ENCODE data around the gene TMEM178B.
A peak's percentile ranks its signal among the peaks of the same experiment; 100 is the strongest.
"Not testable (repeated sequence)": the region's sequence is repeated elsewhere in the genome, so short reads cannot be mapped to it uniquely, and the experiment has no call there.

Gene TMEM178B

DNA sequence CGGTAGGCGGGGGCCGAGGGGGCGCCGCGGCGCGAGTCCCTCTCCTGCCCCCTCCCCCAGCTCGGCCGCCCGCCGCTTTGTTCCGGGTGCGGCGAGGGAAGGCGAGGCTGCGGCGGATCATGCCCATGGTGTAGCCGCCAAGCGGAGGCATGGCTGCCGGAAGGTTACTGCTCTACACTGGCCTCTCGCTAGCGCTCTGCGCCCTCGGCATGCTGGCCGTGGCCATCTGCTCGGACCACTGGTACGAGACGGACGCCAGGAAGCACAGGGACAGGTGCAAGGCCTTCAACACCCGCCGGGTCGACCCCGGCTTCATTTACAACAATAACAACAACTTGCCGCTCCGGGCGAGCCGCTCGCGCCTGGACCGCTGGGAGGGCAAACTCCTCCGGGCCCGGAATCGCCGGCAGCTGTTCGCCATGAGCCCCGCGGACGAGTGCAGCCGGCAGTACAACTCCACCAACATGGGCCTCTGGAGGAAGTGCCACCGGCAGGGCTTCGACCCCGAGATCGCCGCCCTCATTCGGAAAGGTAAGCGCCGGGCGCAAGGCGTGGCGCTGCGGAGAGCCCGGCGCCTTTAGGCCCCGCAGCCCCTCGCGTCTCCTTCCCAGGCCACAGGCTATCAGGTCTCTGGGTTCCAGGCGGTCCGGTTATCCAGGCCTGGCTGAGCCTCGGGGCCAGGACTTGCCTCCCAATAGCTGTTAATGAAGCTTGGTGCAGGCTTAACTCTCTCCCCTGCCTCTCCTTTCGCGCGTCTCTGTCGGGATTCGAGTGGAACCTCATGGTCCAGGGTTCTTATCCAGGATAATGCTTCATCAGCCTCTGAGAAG is 513 bp downstream of the TMEM178B start:
- peak in 32 of 51 donors; percentile 7 to 59 (median 36) for DNase-seq

DNA sequence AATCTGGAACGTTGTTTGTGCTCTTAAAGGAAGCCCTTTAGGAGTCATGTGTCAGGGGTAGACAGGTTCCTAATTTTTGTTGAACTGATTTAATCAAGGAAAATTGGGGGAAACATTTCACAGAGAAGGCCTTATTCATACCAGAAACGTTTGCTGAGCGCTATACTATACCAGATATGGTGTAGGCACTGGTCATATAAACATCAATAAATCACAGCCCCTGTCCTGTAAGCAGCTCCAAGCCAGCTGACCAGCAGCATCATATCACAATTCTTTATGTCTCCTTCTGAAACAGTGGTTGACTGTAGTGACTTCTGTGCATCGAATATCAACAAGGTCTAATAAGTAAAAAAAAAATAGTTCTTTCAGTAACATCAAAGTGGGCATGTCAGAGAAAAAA is 1.1 kb downstream of the TMEM178B start:
- no peak for DNase-seq

DNA sequence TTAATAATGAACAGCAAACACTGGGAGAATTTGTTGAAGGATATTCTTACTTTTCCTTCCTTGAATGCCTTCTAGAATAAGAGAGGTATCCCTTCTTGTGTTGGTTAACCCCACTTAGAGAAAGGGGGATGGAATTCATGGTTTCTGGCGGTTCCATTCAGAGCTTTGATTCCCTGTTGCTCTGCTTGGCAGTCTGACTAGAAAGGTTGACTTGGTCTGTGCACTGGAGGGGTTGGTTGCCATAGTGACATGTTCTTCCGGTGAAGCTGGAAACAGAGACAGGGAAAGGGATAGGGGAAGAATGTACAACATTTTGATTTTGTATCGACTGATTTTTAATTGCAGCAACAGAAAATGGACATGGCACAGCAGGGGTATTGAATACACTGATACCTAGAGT is 2.5 kb downstream of the TMEM178B start:
- peak in 25 of 51 donors; percentile 1 to 71 (median 30) for DNase-seq

DNA sequence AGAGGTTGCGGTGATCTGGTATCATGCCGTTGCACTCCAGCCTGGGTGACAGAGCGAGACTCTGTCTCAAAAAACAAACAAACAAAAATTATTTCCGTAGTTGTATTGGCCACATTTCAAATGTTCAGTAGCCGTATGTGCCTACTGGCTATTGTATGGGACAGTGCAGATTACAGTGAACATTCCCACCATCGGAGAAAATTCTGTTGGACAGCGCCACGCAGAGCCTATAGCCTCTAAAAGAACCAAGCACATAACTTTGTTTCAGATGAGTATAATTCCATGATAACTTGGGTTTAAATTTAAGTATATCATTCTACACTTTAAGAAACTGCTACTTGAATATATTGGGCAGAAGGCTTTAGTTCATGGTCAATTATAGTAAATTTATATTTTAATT is 5.4 kb downstream of the TMEM178B start:
- DNase-seq: no peak

DNA sequence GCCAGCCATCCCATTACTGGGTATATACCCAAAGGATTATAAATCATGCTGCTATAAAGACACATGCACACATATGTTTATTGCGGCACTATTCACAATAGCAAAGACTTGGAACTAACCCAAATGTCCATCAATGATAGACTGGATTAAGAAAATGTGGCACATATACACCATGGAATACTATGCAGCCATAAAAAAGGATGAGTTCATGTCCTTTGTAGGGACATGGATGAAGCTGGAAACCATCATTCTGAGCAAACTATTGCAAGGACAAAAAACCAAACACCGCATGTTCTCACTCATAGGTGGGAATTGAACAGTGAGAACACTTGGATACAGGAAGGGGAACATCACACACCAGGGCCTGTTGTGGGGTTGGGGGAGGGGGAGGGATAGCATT is 15.6 kb downstream of the TMEM178B start:
- DNase-seq: not testable (repeated sequence)

DNA sequence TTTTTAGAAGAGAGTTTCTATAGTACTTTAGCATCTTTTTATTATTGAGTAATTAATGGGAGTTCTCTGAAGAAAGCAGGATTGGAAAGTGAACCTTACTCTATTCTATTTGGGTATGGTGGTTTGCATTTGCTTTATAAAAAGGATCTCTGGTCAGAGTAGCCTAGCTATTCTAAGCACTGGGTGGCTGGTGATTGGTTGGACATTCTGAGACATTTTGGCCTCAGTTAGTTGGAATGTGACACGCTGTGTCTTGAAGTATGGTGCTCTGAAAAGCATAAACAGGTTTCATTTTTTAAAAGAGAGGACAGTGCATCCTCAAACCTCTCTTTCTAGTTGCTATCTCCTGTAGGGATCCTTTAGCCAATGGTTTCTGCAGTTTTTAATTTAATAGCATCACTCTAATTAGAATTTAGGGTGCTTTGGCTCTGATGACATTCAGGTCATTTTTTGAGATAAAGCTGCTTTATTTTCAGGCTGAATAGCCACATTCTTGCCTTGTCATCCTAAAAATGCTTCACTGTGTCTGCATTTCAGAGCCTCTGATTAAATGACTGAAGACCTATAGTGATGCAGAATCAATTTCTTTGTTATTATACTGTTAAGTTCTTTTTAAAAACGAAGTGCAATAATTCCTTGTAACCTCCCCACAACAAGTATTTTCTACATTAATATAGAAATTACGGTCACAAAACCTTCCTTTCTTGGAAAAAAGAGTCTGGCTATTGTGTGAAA is 20.6 kb downstream of the TMEM178B start:
- DNase-seq: no peak

DNA sequence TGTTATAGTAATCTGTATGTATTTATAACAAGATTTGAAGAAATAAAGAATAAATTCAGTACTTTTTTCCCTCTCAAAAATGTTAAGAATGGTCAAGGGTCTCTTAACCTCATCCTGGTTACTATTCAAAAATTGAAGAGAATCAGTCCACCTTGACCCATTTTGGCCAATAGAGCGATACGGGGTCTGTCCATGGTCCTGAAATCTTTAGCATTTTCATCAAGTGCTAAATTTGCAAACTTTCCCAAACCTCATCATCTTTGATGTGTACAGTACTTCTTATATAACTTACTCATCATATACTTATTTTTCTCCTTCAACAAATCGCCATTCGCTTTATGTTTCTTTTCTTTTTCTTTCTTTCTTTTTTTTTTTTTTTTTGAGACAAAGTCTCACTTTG is 23.6 kb downstream of the TMEM178B start:
- DNase-seq: no peak

DNA sequence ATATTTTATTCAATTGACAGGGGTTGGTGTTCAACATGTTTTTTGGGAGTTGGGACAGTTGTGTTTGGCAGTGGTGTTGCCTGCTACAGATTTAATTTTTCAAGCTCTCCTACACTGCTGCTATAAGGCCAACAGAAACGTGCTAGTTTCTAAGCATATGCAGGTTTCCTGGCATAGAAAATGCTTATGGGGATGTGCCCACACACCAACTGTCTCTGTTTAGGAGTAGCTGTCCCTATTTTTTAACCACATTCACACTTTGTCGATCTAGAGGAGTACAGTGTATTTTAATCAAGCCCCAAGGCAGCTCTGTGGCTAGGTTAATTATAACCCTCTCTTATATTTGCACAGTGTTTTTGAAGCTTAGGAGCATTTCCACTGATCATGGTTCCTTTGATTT is 28.6 kb downstream of the TMEM178B start:
- peak in 1 of 51 donors; percentile 1 for DNase-seq

DNA sequence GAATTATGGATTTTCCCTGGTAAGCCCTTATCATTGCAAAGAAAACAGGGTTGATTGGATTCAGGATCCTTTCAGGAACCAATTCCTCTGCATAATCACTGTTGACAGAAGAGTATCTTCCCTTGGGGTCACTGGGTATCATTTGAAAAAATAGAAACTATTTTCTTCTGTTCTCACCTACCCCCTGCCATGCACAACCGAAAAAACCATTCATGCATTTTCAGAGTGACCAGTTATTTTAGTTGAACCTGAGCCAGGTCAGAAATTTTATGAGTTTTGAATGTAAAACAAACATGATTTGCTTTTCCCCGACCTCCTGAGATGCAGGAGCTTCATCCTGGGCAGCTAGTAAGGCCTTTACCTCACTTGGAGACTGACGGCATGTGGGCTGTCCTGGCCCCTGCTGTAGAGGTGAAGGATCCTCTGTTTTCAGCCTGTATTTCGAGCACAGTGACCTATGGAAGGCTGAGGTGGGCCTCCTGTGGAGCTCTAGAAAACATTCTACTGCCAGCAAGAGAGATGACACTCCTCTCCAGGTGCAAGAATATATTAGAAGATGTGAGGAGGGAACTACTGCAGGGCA is 30.1 kb downstream of the TMEM178B start:
- DNase-seq: no peak

DNA sequence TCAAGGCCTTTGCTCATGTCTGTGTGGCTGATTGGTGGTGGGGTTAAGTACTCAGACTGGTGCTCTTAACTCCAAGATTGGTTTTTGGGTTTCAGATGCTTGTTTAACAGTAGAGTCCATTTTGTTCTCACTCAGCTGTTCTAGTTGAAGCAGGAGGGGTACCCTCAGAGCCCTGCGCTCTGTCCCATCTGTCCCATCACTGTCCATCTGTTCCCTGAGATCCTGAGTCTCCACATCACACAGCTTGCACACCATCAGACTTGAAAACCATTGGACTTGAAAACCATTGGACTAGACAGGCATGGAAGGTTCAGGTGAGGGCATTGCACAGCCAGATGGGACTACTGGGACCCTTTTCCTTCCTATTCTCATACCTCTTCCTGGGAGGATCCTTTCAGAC is 39.3 kb downstream of the TMEM178B start:
- DNase-seq: no peak

DNA sequence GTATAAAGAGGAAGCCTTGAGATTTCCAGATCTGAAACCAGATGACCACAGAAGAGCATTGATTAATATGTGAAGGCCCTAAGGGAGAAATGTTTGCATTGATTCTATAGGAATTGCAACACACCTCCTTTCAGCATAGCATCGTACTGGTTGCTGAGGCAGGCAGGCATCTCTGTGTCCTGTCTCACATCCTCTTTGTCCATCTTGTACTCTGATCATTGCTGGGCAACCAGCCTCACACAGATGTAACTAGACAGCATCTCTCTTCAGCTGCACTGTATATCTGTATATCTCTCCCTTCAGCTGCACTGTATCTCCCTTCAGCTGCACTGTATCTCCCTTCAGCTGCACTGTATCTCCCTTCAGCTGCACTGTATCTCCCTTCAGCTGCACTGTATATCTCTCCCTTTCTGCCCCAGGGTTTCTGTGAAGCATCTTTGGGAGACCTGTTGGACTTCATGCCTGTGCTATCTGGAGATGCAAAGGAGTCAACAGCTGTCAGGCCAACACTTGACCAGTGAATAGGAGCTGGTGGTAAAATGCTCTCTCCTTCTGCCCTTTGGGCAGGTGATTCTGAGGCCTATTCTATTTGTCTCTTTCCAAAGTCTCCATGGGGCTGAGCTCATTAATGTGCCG is 40.3 kb downstream of the TMEM178B start:
- no peak for DNase-seq

DNA sequence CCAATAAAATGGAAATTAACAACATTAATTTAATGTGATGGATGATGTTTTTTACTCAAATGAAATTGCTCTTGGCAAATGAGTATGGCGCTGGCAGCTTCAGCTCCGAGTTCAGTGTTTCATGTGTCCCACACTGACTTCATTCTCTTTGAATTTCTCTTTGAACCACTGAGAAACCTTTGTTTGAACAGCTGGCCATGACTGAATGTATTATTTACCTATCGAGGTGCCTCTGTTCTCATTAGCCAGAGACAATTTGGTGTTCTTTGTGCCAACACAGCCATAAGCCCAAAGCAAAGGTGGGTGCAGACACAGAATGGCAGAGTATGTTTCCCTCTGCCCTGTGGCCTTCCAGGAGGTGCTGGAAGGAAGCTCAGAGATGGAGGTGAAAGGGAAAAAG is 42.1 kb downstream of the TMEM178B start:
- DNase-seq: no peak

DNA sequence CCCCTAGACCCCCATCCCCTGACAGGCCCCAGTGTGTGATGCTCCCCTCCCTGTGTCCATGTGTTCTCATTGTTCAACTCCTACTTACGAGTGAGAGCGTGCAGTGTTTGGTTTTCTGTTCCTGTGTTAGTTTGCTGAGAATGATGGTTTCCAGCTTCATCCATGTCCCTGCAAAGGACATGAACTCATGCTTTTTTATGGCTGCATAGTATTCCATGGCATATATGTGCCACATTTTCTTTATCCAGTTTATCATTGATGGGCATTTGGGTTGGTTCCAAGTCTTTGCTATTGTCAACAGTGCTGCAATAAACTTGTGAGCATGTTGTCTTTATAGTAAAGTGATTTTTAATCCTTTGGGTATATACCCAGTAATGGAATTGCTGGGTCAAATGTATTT is 42.8 kb downstream of the TMEM178B start:
- not testable (repeated sequence) for DNase-seq

DNA sequence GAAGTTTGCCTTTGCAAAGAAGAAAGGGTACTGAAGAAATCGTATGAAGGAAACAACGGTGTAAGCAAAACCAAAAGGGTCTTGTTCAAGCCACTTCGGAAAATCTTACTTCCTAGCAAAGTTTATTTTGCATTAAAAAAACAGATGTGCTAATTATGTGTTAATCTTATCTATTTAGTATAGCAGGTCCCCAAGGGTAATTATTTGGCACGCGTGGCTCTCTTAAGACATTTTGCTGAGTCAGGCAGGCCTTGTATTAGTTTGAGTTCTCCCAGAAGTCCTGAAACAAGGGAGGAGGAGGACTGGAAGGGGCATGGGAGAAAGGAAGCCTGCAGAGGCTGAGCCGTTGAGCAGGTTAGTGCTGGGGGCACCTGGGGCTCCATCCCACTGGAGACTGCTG is 44.9 kb downstream of the TMEM178B start:
- no peak for DNase-seq

DNA sequence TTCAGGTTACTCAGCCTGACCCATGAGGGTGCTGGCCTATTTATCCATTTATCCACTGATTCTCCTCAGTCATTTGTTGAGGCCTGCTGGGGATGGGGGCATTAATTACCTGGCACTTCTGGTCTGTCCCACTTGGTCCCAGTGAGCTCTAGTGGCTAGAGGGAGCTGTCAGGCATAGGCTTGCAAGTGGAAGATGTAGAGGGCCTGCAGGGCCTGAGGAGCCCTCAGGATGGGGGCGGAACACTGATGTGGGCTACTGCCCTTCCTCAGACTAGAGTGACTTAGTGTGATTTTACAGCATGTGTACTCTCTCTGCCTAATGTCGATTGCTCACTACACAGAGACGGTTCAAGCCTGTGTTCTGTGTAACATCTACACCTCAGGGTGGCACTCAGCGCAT is 45.3 kb downstream of the TMEM178B start:
- no peak for DNase-seq

DNA sequence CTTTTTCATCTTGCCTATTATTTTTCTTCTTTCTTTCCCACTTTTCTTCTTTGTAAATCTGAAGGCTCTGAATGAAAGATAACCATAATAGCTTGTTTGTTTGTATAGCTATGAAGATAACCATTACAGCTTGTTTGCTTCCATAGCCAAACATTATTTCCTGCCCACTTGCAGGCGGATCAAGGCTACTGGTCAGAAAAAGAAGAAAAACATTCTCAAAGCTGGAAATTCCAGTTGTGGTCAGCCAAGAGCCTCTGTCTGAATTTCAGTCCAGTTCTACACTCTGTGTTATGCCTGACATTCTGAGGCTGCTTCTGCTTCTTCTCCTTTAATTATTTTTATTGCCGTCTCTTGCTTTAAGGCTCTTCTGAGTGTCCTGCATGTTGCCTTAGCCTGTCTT is 48.9 kb downstream of the TMEM178B start:
- DNase-seq: no peak

DNA sequence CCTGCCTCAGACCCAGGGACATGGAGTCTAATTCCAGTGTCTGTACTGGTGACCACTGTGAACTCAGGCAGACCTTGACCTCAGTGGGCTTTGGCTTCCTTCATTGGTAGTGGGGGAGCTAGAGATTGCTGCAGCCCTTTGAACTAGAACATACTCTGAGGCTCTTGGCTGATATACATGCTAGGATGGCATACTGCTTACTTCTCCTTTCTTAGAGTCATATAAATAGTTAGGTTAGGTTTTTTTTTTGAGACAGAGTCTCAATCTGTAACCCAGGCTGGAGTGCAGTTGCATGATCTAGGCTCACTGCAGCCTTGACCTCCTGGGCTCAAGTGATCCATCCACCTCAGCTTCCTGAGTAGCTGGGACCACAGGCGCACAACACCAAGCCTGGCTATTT is 49.7 kb downstream of the TMEM178B start:
- no peak for DNase-seq

DNA sequence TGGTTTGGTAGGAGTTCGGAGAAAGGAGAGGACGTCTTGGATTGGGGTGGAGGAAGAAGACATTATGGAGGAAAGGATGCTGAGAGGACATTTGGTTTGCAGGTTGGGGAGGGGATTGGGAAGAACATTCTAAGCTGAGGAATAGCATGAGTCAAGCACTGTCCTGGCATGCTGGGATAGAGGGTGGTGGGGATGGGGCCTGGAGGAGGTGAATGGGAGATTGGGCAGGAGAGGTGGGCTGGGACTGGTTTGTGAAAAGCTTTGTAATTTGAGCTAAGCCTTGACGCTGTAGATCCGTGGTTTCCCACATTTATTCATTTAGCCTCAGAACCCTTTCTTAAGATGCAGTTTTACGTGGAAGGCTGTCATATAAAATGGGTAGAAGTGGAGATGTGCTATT is 52.2 kb downstream of the TMEM178B start:
- DNase-seq: no peak

DNA sequence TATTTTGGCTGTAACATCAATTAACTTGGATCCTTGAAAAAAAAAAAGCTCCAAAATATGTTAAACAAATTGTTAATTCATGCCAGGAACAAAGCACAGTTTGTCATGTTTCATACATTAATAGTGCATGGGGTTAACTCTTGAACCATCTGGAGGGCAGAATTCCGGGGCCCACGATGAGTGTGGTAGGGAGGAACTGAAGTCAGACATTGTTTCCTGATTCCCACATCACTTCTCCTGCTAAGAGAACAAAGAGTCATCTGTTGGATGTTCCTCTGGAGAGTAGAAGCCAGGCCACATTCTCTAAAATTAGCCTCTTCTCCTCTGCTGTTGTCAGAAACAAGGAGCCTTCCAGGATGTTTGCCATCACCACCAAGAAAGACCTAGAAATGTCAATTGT is 54.6 kb downstream of the TMEM178B start:
- DNase-seq: peak in 4 of 51 donors; percentile 5 to 24 (median 9)

DNA sequence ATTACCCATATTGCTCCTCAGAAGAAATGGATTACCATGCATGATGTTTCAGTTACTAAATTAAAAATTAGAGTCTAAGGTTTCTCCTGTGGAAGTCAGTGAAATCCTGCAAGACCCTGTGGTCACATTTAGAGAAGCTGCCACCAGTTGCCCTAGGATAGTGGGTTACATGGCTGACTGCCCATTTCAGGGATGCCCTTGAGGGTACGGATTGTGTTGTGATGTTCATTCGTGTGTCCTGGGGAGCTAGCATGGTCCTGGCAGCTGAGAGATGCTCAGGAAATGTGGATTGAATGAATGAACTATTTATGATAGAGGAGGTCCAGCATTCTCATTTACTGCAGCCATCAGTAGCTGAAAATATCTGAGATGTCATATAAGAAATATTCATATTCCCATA is 55.1 kb downstream of the TMEM178B start:
- no peak for DNase-seq

DNA sequence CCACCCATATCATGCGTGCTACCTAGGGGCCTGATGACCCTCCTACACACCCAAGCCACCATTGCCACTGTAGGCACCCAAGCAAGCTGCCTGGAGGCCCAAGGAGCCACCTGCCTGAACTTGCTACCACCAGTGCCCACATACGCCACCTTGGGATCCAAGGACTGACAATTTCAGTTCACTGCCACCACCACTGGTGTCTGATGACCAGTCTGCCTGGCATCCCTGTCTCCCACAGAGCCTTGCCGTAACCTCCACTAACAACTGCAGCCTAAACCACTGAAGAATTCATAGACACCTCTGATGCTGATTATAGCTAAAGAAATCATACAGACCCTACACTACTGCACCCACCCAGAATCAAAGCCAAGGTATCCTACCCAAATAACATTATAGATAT is 58.8 kb downstream of the TMEM178B start:
- DNase-seq: no peak

DNA sequence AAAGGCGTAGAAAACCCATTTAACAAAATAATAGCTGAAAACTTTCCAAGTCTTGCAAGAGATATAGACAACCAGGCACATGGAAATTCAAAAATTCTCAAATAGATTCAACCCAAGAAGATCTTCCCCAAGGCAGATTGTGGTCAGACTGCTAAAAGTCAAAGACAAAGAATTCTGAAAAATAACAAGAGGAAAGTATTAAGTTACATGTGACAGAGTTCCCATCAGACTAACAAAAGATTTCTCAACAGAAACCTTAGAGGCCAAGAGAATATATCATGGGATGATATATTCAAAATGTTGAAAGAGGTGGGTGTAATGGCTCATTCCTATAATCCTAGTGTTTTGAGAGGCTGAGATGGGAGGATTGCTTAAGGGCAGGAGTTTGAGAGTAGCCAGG is 59.8 kb downstream of the TMEM178B start:
- DNase-seq: no peak

Data from hypothalamus (tissue), 51 donors.